B cell (primary cell): ENCODE measurements around the gene ENC1. TPM values are rescaled to one million over a fixed set of nuclear protein-coding genes. Genes with fewer than 3 reads are reported as not detected.

Experiments used
- ATAC-seq: fragments of 200-7000 bp; cut with Tn5 transposase; one replicate; pipeline ENCODE4 v1.10.0; 2021; ENCODE audit warnings: low read depth, mild to moderate bottlenecking, moderate number of reproducible peaks, moderate library complexity
- CTCF ChIA-PET: fragments of 350-600 bp; sonication (Branson Sonifier 250); formaldehyde crosslinking; loops from one replicate; lab custom pipeline; 2021; ENCODE audit warnings: antibody characterized with exemption, inconsistent platforms; lab: Charles Lee
- POLR2A ChIA-PET: fragments of 350-600 bp; sonication (Branson Sonifier 250); formaldehyde crosslinking; loops from one replicate; lab custom pipeline; 2021; ENCODE audit warnings: antibody characterized with exemption; lab: Charles Lee
- DNase-seq: peaks from one replicate; pipeline ENCODE4 v3.0.0; 2013
- H2AFZ ChIP-seq: 2 replicates; pipeline ENCODE4 v1.6.1; 2012; ENCODE audit warnings: mild to moderate bottlenecking, low read depth, low read length; ENCODE audit not compliant: insufficient read depth, poor library complexity, severe bottlenecking
- H3K27ac ChIP-seq, 2 donors: 1 replicate in 1 of 2; 2 replicates in 1 of 2; pipeline ENCODE4 v1.5.1; 2012 to 2013; ENCODE audit warnings: low read length in 2 of 2, mild to moderate bottlenecking in 2 of 2, moderate library complexity in 1 of 2
- H3K27me3 ChIP-seq, 4 experiments: fragments of 200-600 bp in 1 of 4; sonication (generic) in 1 of 4; replicated peaks in 1 of 4; 1 replicate in 2 of 4; 2 replicates in 2 of 4; pipeline versions ENCODE4 v1.6.1 to v1.7.0; 2013 to 2016; ENCODE audit warnings: low read length in 3 of 4, mild to moderate bottlenecking in 2 of 4, mixed read lengths in 1 of 4, moderate library complexity in 1 of 4; ENCODE audit not compliant: insufficient read depth in 4 of 4, control insufficient read depth in 3 of 4; ENCODE audit errors: control extremely low read depth in 1 of 4
- H3K36me3 ChIP-seq, 2 experiments: replicated peaks in 1 of 2; 1 replicate in 1 of 2; 2 replicates in 1 of 2; pipeline versions ENCODE4 v1.6.1 to v1.7.1; 2013; ENCODE audit warnings: low read length in 1 of 2; ENCODE audit not compliant: insufficient read depth in 2 of 2, control insufficient read depth in 1 of 2; ENCODE audit errors: control extremely low read depth in 1 of 2, extremely low read depth in 1 of 2
- H3K4me1 ChIP-seq, 2 donors: fragments of 200-600 bp in 1 of 2; sonication (generic) in 1 of 2; 1 replicate in 1 of 2; 2 replicates in 1 of 2; pipeline versions ENCODE4 v1.5.1 to v1.6.1; 2013 to 2017; ENCODE audit warnings: low read length in 2 of 2; ENCODE audit not compliant: control insufficient read depth in 2 of 2, insufficient read depth in 2 of 2
- H3K4me2 ChIP-seq: replicated peaks from 2 replicates; pipeline ENCODE3; 2012; ENCODE audit warnings: mild to moderate bottlenecking, low read depth, low read length; ENCODE audit not compliant: poor library complexity, severe bottlenecking
- H3K4me3 ChIP-seq, 5 experiments: fragments of 200-600 bp in 1 of 5; sonication (generic) in 1 of 5; 1 replicate in 3 of 5; 2 replicates in 2 of 5; pipeline versions ENCODE4 v1.5.1 to v1.7.0; 2011 to 2016; ENCODE audit warnings: low read length in 4 of 5, mild to moderate bottlenecking in 4 of 5, low read depth in 2 of 5, control low read depth in 1 of 5, moderate library complexity in 1 of 5; ENCODE audit not compliant: insufficient read depth in 1 of 5; ENCODE audit errors: control extremely low read depth in 1 of 5, extremely low read depth in 1 of 5
- H3K79me2 ChIP-seq: fragments of 200-600 bp; sonication (generic); one replicate; pipeline ENCODE4 v1.6.0; 2016; ENCODE audit warnings: low read length; ENCODE audit not compliant: control insufficient read depth, insufficient read depth
- H3K9ac ChIP-seq: fragments of 200-600 bp; sonication (generic); 2 replicates; pipeline ENCODE4 v1.6.1; 2017; ENCODE audit warnings: mild to moderate bottlenecking, low read length, moderate library complexity
- H3K9me3 ChIP-seq, 3 donors: one replicate each; pipeline versions ENCODE4 v1.6.1 to v1.7.1; 2013; ENCODE audit warnings: low read length in 2 of 3; ENCODE audit not compliant: control insufficient read depth in 2 of 3, insufficient read depth in 1 of 3; ENCODE audit errors: control extremely low read depth in 1 of 3
- H4K20me1 ChIP-seq: 2 replicates; pipeline ENCODE4 v1.6.0; 2012; ENCODE audit warnings: mild to moderate bottlenecking, low read length; ENCODE audit not compliant: insufficient read depth, control insufficient read depth, poor library complexity, severe bottlenecking
- H3K27ac Mint-ChIP-seq: one replicate; pipeline ENCODE4 v1.8.0; 2021; ENCODE audit warnings: mixed read lengths
- H3K27me3 Mint-ChIP-seq: one replicate; pipeline ENCODE4 v1.8.0; 2021; ENCODE audit warnings: mixed read lengths
- H3K4me1 Mint-ChIP-seq: one replicate; pipeline ENCODE4 v1.8.0; 2021; ENCODE audit warnings: mixed read lengths
- H3K4me3 Mint-ChIP-seq: one replicate; pipeline ENCODE4 v1.8.0; 2021; ENCODE audit warnings: mixed read lengths
- H3K9me3 Mint-ChIP-seq: one replicate; pipeline ENCODE4 v1.8.0; 2022; ENCODE audit warnings: mixed read lengths; ENCODE audit not compliant: insufficient read depth
- EZH2 ChIP-seq: IDR thresholded peaks from 2 replicates; pipeline ENCODE4 v1.6.1; 2012; ENCODE audit warnings: borderline replicate concordance, low read depth, mild to moderate bottlenecking, moderate library complexity, low read length; ENCODE audit not compliant: insufficient read depth, poor library complexity, severe bottlenecking
- WGBS: methylation state at CpG from one replicate; pipeline ENCODE4 v1.1.5; 2013; ENCODE audit warnings: missing lambda C conversion rate; ENCODE audit not compliant: insufficient coverage; 5-methylcytosine and 5-hydroxymethylcytosine counted together
- intact Hi-C: fragments of 100-400 bp; cut with micrococcal nuclease; formaldehyde crosslinking; loops from one replicate; pipeline ENCODE4 v1.10.0; 2022
- polyA plus RNA-seq: library from polyadenylated mRNA; depleted of rRNA; stranded (reverse); fragments of >200 nt; gene quantifications from 2 replicates; pipeline ENCODE4 v1.2.3, GENCODE V29; 2012
- total RNA-seq, 2 donors: library from RNA; stranded (reverse); fragments of 120-200 nt in 1 of 2; gene quantifications; 1 replicate in 1 of 2; 2 replicates in 1 of 2; pipeline versions ENCODE4 v1.2.3 to v1.2.4, GENCODE V29; 2013 to 2022
- TF ChIP-seq, protein P1 (sequence below): fragments of 200-600 bp; IDR thresholded peaks from one replicate; pipeline ENCODE4 v1.8.0; 2022; ENCODE audit warnings: antibody characterized with exemption, mild to moderate bottlenecking

ENC1 gene
- total and polyA plus RNA-seq, 2 donors (not counting 1 experiment from before 2014, with no cell fraction given): 7.2 to 14.6 TPM

DNA sequence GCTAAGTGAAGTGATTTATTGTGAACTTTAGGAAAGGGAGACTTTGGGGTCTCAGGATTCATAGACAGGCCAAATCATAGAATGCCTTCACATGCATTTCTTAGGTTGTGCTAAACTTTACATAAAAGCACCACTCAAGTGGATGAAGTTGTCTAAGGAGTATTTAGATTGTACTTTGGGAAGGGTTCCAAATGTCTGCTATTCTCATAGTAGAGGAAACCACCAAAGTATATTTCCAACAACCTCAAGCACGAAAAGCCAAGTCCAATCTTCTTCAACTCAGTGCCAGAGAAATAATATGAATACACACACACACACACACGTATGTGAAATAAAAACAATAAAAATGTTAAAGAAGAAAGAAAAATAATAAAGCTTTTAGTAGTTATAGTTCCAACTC lies 41.8 kb downstream of the ENC1 start:
- H3K4me3 ChIP-seq: no peak overlapping the region
- no peak overlapping the region for H3K4me2 ChIP-seq
- H3K27me3 ChIP-seq: no peaks in the 10 kb centered on the region
- POLR2A ChIA-PET: no interaction called here
- CTCF ChIA-PET: no interaction called here
- no peaks in the 10 kb centered on the region for H3K79me2 ChIP-seq
- no peak overlapping the region for H3K9ac ChIP-seq
- no peak overlapping the region for H2AFZ ChIP-seq
- no peaks in the 10 kb centered on the region for H3K9me3 ChIP-seq
- Mint-ChIP-seq H3K4me3 (no peak overlapping the region), H3K27ac (no peak overlapping the region), H3K9me3 (no peaks in the 10 kb centered on the region), H3K4me1 (no peaks in the 10 kb centered on the region), H3K27me3 (peaks cover 47% of the 10 kb centered on the region)
- no peaks in the 10 kb centered on the region for H3K36me3 ChIP-seq
- no peaks in the 10 kb centered on the region for H3K4me1 ChIP-seq
- ATAC-seq (no peak), DNase-seq (no peak)
- no peaks in the 10 kb centered on the region for H4K20me1 ChIP-seq
- TF ChIP-seq, protein P1, sequence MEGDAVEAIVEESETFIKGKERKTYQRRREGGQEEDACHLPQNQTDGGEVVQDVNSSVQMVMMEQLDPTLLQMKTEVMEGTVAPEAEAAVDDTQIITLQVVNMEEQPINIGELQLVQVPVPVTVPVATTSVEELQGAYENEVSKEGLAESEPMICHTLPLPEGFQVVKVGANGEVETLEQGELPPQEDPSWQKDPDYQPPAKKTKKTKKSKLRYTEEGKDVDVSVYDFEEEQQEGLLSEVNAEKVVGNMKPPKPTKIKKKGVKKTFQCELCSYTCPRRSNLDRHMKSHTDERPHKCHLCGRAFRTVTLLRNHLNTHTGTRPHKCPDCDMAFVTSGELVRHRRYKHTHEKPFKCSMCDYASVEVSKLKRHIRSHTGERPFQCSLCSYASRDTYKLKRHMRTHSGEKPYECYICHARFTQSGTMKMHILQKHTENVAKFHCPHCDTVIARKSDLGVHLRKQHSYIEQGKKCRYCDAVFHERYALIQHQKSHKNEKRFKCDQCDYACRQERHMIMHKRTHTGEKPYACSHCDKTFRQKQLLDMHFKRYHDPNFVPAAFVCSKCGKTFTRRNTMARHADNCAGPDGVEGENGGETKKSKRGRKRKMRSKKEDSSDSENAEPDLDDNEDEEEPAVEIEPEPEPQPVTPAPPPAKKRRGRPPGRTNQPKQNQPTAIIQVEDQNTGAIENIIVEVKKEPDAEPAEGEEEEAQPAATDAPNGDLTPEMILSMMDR: no peak
- no peak for TF ChIP-seq EZH2
- WGBS: no CpG with 5 or more reads among the region's 2 CpGs
- intact Hi-C loops: no loop called here
- H3K27ac ChIP-seq: no peak overlapping the region

DNA sequence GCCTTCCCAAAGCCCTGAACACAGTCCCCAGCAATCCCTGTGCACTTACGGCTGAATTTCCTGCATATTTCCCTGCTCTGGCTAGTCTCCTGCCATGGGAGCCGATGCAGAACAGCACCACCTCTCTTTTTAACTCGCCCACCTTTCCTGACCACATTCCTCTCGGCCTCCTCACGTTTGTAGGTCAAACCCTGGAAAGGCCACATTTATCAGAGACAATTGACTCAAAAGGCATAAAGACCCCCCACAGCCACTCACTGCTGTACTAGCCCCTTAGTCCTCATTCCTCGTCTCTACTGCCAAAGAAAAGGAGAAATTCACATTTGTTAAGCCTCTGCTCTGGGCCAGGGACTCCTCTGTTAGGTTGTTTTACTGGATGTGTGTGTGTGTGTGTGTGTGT lies 43.6 kb downstream of the ENC1 start:
- CTCF ChIA-PET: no interaction called here
- POLR2A ChIA-PET: no interaction called here
- H3K27me3 Mint-ChIP-seq: peaks cover 38% of the 10 kb centered on the region

More for the DNA sequence above, 43.6 kb downstream of the ENC1 start:
- no peak overlapping the region for H3K27ac ChIP-seq
- no peak overlapping the region for H3K4me3 Mint-ChIP-seq
- H3K4me1 Mint-ChIP-seq: no peaks in the 10 kb centered on the region
- no peaks in the 10 kb centered on the region for H3K4me1 ChIP-seq
- H4K20me1 ChIP-seq: no peaks in the 10 kb centered on the region
- no peak for TF ChIP-seq EZH2
- TF ChIP-seq, protein P1: no peak
- no peak overlapping the region for H3K9ac ChIP-seq
- DNase-seq (no peak), ATAC-seq (no peak)
- H3K36me3 ChIP-seq: no peaks in the 10 kb centered on the region
- no peaks in the 10 kb centered on the region for H3K9me3 ChIP-seq
- no peak overlapping the region for H3K27ac Mint-ChIP-seq
- H3K27me3 ChIP-seq: no peaks in the 10 kb centered on the region
- no peaks in the 10 kb centered on the region for H3K9me3 Mint-ChIP-seq
- 96% methylated on average over 5 of the region's 6 CpGs for WGBS
- H3K4me3 ChIP-seq: no peak overlapping the region
- no peaks in the 10 kb centered on the region for H3K79me2 ChIP-seq
- intact Hi-C loops: no loop called here
- H2AFZ ChIP-seq: no peak overlapping the region
- no peak overlapping the region for H3K4me2 ChIP-seq
